ENCODE results near the gene TMPRSS9.
A peak's percentile ranks its signal among the peaks of the same experiment; 100 is the strongest.

Gene TMPRSS9

GRCh38 chr19:2323707-2324106 is 36.4 kb upstream of the TMPRSS9 start:
- no peak overlapping the region for H2BK12ac ChIP-seq (ENCODE audit: low read length in 2 of 2)
- no peak overlapping the region for H3K4me2 ChIP-seq (ENCODE audit: low read length, poor library complexity, severe bottlenecking)
- H2AK5ac ChIP-seq (ENCODE audit: low read length, severe bottlenecking), result no peak overlapping the region
- no peak overlapping the region for H3K4me3 ChIP-seq (ENCODE audit: insufficient read depth in 1 of 2, low read depth in 1 of 2, low read length in 2 of 2)
- peaks cover 23% of the 10 kb centered on the region for H3K79me1 ChIP-seq (replicated peaks; ENCODE audit: low read length, poor library complexity, severe bottlenecking)
- H2BK5ac ChIP-seq (ENCODE audit: low read depth, low read length, poor library complexity, severe bottlenecking), result no peak overlapping the region
- no peaks in the 10 kb centered on the region for H3K27me3 ChIP-seq (ENCODE audit: control insufficient read depth in 1 of 2, insufficient read depth in 1 of 2, low read length in 2 of 2)
- H3K4ac ChIP-seq (ENCODE audit: low read depth in 1 of 2, low read length in 2 of 2), result no peak overlapping the region
- WGBS, result 96% methylated on average over 13 of the region's 19 CpGs
- no peak overlapping the region for H3K14ac ChIP-seq (ENCODE audit: low read length in 2 of 2)
- H3K4me1 ChIP-seq (ENCODE audit: control insufficient read depth, insufficient read depth, low read depth, low read length), result peaks cover 28% of the 10 kb centered on the region
- no peak for DNase-seq
- no peak overlapping the region for H3K18ac ChIP-seq (ENCODE audit: low read depth in 1 of 2, low read length in 2 of 2)
- no peak overlapping the region for H2BK15ac ChIP-seq (ENCODE audit: low read depth, poor library complexity, severe bottlenecking)
- H4K8ac ChIP-seq (ENCODE audit: low read length), result no peak overlapping the region
- H3K36me3 ChIP-seq (ENCODE audit: control insufficient read depth in 1 of 2, insufficient read depth in 2 of 2, low read depth in 1 of 2, low read length in 2 of 2), result peaks cover 34 to 58% of the 10 kb centered on the region in 2 experiments
- no peak overlapping the region for H2AFZ ChIP-seq (ENCODE audit: low read depth, low read length)
- H4K91ac ChIP-seq (ENCODE audit: low read length), result no peak overlapping the region
- H3K9ac ChIP-seq (ENCODE audit: low read length), result no peak overlapping the region
- no peak overlapping the region for H3K27ac ChIP-seq (ENCODE audit: low read length, poor library complexity, severe bottlenecking)
- no peaks in the 10 kb centered on the region for H3K9me3 ChIP-seq (ENCODE audit: control insufficient read depth, low read length)
- no peak overlapping the region for H2BK120ac ChIP-seq (ENCODE audit: low read depth, low read length)
- H3K23ac ChIP-seq (ENCODE audit: low read length in 2 of 2), result no peak overlapping the region

- 96% methylated on average over 34 of the region's 34 CpGs for WGBS
- Histone ChIP-seq H3K23ac (ENCODE audit: low read length in 2 of 2) (no peak overlapping the region), H3K36me3 (ENCODE audit: control insufficient read depth in 1 of 2, insufficient read depth in 2 of 2, low read depth in 1 of 2, low read length in 2 of 2) (peaks cover 34 to 58% of the 10 kb centered on the region in 2 experiments), H3K4me1 (ENCODE audit: control insufficient read depth, insufficient read depth, low read depth, low read length) (peaks cover 33% of the 10 kb centered on the region), H2BK5ac (ENCODE audit: low read depth, low read length, poor library complexity, severe bottlenecking) (no peak overlapping the region), H3K4ac (ENCODE audit: low read depth in 1 of 2, low read length in 2 of 2) (no peak overlapping the region), H3K4me2 (ENCODE audit: low read length, poor library complexity, severe bottlenecking) (no peak overlapping the region), H3K9ac (ENCODE audit: low read length) (no peak overlapping the region), H3K27me3 (ENCODE audit: control insufficient read depth in 1 of 2, insufficient read depth in 1 of 2, low read length in 2 of 2) (no peaks in the 10 kb centered on the region), H3K9me3 (ENCODE audit: control insufficient read depth, low read length) (no peaks in the 10 kb centered on the region), H2AK5ac (ENCODE audit: low read length, severe bottlenecking) (no peak overlapping the region), H2AFZ (ENCODE audit: low read depth, low read length) (no peak overlapping the region), H3K18ac (ENCODE audit: low read depth in 1 of 2, low read length in 2 of 2) (no peak overlapping the region), H4K91ac (ENCODE audit: low read length) (peak overlapping the region; percentile 4), H4K8ac (ENCODE audit: low read length) (no peak overlapping the region), H2BK120ac (ENCODE audit: low read depth, low read length) (no peak overlapping the region), H3K79me1 (replicated peaks; ENCODE audit: low read length, poor library complexity, severe bottlenecking) (peaks cover 30% of the 10 kb centered on the region), H3K27ac (ENCODE audit: low read length, poor library complexity, severe bottlenecking) (peak overlapping the region; percentile 0), H3K14ac (ENCODE audit: low read length in 2 of 2) (no peak overlapping the region), H2BK15ac (ENCODE audit: low read depth, poor library complexity, severe bottlenecking) (no peak overlapping the region), H2BK12ac (ENCODE audit: low read length in 2 of 2) (no peak overlapping the region), H3K4me3 (ENCODE audit: insufficient read depth in 1 of 2, low read depth in 1 of 2, low read length in 2 of 2) (no peak overlapping the region)
- DNase-seq, result no peak
Observed at GRCh38 chr19:2324220-2324948, 35.7 kb upstream of the TMPRSS9 start.

- Histone ChIP-seq H2AK5ac (ENCODE audit: low read length, severe bottlenecking) (no peak overlapping the region), H3K36me3 (ENCODE audit: control insufficient read depth in 1 of 2, insufficient read depth in 2 of 2, low read depth in 1 of 2, low read length in 2 of 2) (peaks cover 34 to 58% of the 10 kb centered on the region in 2 experiments), H2AFZ (ENCODE audit: low read depth, low read length) (no peak overlapping the region), H3K4me2 (ENCODE audit: low read length, poor library complexity, severe bottlenecking) (no peak overlapping the region), H2BK120ac (ENCODE audit: low read depth, low read length) (no peak overlapping the region), H2BK5ac (ENCODE audit: low read depth, low read length, poor library complexity, severe bottlenecking) (peak overlapping the region; percentile 14), H3K9me3 (ENCODE audit: control insufficient read depth, low read length) (no peaks in the 10 kb centered on the region), H3K14ac (ENCODE audit: low read length in 2 of 2) (no peak overlapping the region), H3K9ac (ENCODE audit: low read length) (no peak overlapping the region), H3K27ac (ENCODE audit: low read length, poor library complexity, severe bottlenecking) (no peak overlapping the region), H2BK15ac (ENCODE audit: low read depth, poor library complexity, severe bottlenecking) (no peak overlapping the region), H3K79me1 (replicated peaks; ENCODE audit: low read length, poor library complexity, severe bottlenecking) (peaks cover 38% of the 10 kb centered on the region), H2BK12ac (ENCODE audit: low read length in 2 of 2) (no peak overlapping the region), H3K4ac (ENCODE audit: low read depth in 1 of 2, low read length in 2 of 2) (no peak overlapping the region), H4K8ac (ENCODE audit: low read length) (peak overlapping the region; percentile 51), H3K23ac (ENCODE audit: low read length in 2 of 2) (no peak overlapping the region), H4K91ac (ENCODE audit: low read length) (peak overlapping the region; percentile 32), H3K4me3 (ENCODE audit: insufficient read depth in 1 of 2, low read depth in 1 of 2, low read length in 2 of 2) (peak overlapping the region in 1 of 2 experiments; percentile 11), H3K27me3 (ENCODE audit: control insufficient read depth in 1 of 2, insufficient read depth in 1 of 2, low read length in 2 of 2) (no peaks in the 10 kb centered on the region), H3K4me1 (ENCODE audit: control insufficient read depth, insufficient read depth, low read depth, low read length) (peaks cover 42% of the 10 kb centered on the region), H3K18ac (ENCODE audit: low read depth in 1 of 2, low read length in 2 of 2) (no peak overlapping the region)
- 90% methylated on average over 29 of the region's 29 CpGs for WGBS
- no peak for DNase-seq
Observed at GRCh38 chr19:2325281-2326046, 34.6 kb upstream of the TMPRSS9 start.

GRCh38 chr19:2326699-2327360 is 33.2 kb upstream of the TMPRSS9 start:
- no peak overlapping the region for H3K23ac ChIP-seq (ENCODE audit: low read length in 2 of 2)
- H3K9me3 ChIP-seq (ENCODE audit: control insufficient read depth, low read length), result no peaks in the 10 kb centered on the region
- WGBS, result 92% methylated on average over 16 of the region's 16 CpGs
- H3K4me2 ChIP-seq (ENCODE audit: low read length, poor library complexity, severe bottlenecking), result no peak overlapping the region
- no peak overlapping the region for H3K18ac ChIP-seq (ENCODE audit: low read depth in 1 of 2, low read length in 2 of 2)
- H4K8ac ChIP-seq (ENCODE audit: low read length), result no peak overlapping the region
- H3K27ac ChIP-seq (ENCODE audit: low read length, poor library complexity, severe bottlenecking), result no peak overlapping the region
- H2BK12ac ChIP-seq (ENCODE audit: low read length in 2 of 2), result no peak overlapping the region
- H3K27me3 ChIP-seq (ENCODE audit: control insufficient read depth in 1 of 2, insufficient read depth in 1 of 2, low read length in 2 of 2), result no peaks in the 10 kb centered on the region
- peaks cover 26 to 46% of the 10 kb centered on the region in 2 experiments for H3K36me3 ChIP-seq (ENCODE audit: control insufficient read depth in 1 of 2, insufficient read depth in 2 of 2, low read depth in 1 of 2, low read length in 2 of 2)
- H2AFZ ChIP-seq (ENCODE audit: low read depth, low read length), result no peak overlapping the region
- no peak overlapping the region for H2AK5ac ChIP-seq (ENCODE audit: low read length, severe bottlenecking)
- H3K9ac ChIP-seq (ENCODE audit: low read length), result peak overlapping the region; percentile 92
- no peak overlapping the region for H3K4ac ChIP-seq (ENCODE audit: low read depth in 1 of 2, low read length in 2 of 2)
- peak overlapping the region in 1 of 2 experiments; percentile 92 for H3K4me3 ChIP-seq (ENCODE audit: insufficient read depth in 1 of 2, low read depth in 1 of 2, low read length in 2 of 2)
- peaks cover 48% of the 10 kb centered on the region for H3K4me1 ChIP-seq (ENCODE audit: control insufficient read depth, insufficient read depth, low read depth, low read length)
- no peak for DNase-seq
- H3K14ac ChIP-seq (ENCODE audit: low read length in 2 of 2), result no peak overlapping the region
- no peak overlapping the region for H2BK5ac ChIP-seq (ENCODE audit: low read depth, low read length, poor library complexity, severe bottlenecking)
- H2BK15ac ChIP-seq (ENCODE audit: low read depth, poor library complexity, severe bottlenecking), result no peak overlapping the region
- H4K91ac ChIP-seq (ENCODE audit: low read length), result no peak overlapping the region
- H3K79me1 ChIP-seq (replicated peaks; ENCODE audit: low read length, poor library complexity, severe bottlenecking), result peaks cover 45% of the 10 kb centered on the region
- H2BK120ac ChIP-seq (ENCODE audit: low read depth, low read length), result no peak overlapping the region

All from mesenchymal stem cell (in vitro differentiated cells and primary cell).